GM12874 (cell line): ENCODE data around the gene B9D1.

ENCODE experiments used
- TF ChIP-seq, protein P1 (sequence below): IDR thresholded peaks from 2 replicates; pipeline ENCODE4 v1.5.1; 2011; ENCODE audit warnings: low read depth, mild to moderate bottlenecking, control low read depth, low read length, moderate library complexity; ENCODE audit not compliant: insufficient read depth

B9D1 gene

DNA sequence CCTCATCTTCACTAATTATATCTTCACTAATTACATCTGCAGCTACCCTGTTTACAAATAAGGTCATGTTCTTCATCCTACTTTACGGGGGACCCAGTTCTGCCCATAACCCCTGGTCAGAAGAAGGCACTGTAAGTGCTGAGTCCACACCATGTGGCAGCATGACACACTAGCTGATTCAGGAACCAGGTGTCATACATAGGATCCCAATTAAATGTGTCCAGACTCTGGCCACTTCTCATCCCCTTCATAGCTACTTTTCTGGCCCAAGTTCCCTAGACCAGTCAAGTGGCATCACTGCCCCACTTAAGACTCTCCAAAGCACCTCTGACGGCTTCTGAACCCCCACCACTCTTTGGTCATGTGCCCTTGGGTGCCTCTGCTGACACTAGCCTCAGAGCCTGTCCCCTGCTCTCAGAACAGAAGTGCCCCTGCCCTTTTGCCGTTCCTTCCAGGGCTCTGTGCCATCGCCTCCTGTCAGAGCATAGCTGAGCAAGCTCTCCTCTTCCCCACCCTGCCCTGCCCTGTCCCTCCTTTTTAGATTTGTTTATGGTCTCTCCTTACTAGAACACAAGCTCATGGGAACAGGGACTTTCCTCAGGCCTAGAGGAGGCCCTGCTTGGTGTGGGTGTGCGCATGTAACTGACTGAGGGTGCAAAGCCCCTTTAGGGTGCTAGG is 61.1 kb downstream of the B9D1 start:
- TF ChIP-seq, protein P1, sequence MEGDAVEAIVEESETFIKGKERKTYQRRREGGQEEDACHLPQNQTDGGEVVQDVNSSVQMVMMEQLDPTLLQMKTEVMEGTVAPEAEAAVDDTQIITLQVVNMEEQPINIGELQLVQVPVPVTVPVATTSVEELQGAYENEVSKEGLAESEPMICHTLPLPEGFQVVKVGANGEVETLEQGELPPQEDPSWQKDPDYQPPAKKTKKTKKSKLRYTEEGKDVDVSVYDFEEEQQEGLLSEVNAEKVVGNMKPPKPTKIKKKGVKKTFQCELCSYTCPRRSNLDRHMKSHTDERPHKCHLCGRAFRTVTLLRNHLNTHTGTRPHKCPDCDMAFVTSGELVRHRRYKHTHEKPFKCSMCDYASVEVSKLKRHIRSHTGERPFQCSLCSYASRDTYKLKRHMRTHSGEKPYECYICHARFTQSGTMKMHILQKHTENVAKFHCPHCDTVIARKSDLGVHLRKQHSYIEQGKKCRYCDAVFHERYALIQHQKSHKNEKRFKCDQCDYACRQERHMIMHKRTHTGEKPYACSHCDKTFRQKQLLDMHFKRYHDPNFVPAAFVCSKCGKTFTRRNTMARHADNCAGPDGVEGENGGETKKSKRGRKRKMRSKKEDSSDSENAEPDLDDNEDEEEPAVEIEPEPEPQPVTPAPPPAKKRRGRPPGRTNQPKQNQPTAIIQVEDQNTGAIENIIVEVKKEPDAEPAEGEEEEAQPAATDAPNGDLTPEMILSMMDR = no peak

DNA sequence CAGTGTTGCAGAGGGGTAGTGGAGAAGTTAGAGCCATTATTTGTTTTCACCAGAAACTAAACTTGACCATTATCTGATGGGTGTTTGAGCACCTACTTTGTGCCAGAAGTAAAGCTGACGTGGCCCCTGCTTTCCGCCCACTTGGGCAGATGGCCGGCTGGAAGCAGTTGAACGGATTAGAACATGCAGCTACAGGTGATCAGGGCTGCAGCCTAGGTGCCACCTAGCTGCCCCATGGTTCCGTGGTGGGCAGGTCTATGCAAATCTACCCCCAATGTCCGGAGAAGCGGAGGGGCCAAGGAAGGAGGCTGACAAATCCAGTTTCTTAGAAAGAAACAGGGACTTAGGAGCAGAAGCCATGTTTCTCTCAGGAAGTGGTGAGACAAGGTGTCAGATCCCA is 62.7 kb downstream of the B9D1 start:
- TF ChIP-seq, protein P1 = no peak

DNA sequence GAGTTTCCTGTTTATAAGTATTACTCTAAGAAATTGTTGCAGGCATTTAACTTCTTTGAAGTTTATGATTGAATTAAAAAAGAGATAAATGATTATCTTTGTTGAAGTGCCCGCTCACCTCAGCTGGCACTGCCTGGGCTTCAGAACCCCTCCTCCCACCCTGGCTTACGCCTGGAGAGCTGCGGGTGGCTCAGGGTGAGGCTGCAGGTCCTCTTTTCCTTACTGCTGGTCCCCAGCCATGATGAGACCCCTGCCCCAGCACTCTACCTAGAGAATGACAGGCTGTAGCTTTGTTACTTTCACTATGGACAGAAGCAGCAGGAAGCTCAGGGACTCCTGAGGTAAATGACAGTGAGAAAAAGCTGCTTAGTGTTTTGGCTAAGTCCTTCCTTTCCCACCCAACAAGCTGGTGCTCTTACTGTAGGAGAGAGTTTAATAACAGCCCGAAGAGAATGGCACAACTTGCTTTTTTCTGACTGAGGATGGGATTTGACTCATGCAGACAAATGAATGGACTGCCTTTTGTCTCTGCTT is 63.2 kb downstream of the B9D1 start:
- TF ChIP-seq, protein P1 = no peak

DNA sequence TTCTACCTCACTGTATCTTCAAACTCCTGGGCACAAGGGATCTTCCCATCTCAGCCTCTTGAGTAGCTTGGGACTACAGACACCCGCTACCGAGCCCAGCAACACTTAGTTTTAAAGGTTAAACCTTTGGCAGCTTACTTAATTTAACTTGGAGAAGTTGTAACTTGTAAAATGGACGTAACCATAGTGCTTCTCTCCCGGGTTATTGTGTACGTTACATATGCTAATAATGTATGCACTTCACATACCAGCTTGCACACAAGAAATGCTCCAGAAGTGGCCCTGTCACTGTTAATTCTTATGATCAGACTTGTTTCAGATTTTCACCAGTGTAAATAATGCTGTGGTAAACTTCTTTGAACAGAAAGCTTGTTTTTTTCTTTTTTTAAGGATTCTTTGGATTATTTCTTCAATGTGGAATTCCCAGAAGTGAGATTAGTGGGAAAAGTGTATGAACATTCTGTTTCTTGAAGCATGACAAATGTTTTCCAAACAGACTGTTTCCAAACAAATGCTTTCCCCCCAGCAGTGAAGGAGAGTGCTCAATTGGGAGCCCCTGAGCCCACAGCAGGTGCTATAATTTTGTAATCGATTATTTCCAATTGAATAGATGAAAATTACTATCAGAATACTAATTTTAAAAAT is 63.8 kb downstream of the B9D1 start:
- TF ChIP-seq, protein P1 = no peak

DNA sequence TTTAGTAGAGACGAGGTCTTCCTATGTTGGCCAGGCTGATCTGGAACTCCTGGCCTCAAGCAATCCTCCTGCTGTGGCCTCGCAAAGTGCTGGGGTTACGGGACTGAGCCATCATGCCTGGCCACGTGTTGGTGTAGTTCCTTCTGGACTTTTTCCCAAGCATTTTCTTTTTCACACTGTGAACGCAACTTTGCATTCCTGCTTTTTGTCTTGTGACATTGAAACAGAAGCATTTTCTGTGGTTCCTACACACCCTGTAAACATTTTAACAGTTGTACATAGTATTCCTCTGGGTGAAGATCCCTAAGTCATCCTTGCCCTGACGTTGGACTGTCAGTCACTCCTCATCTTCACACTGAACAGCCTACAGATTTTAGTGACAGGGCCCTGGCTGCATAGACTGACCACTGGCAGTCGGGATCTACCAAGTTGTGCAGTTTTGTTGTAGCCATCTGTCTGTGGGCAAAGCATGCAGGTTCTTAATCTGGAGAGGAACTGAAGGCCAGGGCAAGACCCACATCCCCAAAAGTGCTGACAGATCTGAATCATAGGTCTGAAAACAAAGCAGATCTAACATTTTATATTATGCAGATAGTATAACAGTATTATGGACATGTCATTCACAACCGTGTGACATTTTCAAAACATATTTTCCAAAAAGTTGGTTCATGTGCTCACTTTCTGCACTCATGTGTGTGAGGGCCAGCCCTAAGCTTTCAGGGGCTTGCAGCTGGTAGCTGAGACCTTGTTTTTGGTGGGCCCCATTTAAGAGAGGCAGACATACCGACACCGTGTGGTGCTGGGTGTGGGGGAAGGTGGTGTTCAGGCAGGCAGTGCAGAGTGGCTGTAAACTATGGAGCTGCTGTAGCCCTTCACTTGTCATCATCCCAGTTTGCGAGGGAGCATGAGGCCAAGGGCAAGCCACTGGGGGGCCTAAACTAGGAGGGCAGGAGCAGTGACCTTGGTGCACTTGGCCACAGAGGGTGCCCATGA is 65.4 kb downstream of the B9D1 start:
- TF ChIP-seq, protein P1 = no peak

DNA sequence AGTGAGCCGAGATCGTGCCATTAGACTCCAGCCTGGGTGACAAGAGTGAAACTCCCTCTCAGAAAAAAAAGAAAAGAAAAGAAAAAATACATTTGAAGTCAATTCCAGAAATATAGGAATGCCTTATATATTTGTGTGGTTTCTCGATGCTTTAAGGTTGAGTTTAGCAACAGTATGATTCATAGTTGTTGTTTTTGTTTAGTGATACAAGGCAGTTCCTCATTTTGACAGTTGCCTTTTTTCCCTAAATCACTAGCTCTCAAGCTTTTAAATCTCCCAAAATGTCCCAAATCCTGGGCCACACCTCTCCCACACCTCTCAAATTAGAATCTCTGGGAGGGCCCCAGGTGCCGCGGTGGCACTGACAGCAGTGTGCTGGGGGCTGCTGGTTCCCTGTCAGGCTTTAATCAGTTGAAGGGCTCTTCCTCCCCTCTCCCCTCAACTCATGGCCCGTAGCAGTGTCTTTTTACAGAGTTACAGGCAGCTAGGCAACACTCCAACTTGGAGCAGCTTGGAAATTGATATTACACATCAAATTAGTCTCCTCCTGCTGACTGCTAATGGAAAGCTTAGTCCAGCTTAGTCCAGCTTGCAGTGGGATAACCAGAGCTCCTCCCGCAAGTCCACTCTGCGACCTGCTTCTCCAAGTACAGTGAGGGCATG is 66.9 kb downstream of the B9D1 start:
- TF ChIP-seq, protein P1 = no peak

DNA sequence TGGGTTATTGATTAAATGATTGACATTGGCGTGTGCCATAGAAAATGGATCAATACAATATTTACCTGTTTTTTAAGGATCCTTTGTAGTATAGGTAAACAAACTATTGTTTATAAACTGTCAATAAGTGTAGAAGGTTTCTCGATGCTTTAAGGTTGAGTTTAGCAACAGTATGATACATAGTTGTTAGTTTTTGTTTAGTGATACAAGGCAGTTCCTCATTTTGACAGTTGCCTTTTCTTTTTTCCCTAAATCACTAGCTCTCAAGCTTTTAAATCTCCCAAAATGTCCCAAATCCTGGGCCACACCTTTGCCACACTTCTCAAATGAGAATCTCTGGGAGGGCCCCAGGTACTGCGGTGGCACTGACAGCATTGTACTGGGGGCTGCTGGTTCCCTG is 68.1 kb downstream of the B9D1 start:
- TF ChIP-seq, protein P1 = no peak
